ENCODE results near the gene HELZ2.

The HELZ2 gene

DNA sequence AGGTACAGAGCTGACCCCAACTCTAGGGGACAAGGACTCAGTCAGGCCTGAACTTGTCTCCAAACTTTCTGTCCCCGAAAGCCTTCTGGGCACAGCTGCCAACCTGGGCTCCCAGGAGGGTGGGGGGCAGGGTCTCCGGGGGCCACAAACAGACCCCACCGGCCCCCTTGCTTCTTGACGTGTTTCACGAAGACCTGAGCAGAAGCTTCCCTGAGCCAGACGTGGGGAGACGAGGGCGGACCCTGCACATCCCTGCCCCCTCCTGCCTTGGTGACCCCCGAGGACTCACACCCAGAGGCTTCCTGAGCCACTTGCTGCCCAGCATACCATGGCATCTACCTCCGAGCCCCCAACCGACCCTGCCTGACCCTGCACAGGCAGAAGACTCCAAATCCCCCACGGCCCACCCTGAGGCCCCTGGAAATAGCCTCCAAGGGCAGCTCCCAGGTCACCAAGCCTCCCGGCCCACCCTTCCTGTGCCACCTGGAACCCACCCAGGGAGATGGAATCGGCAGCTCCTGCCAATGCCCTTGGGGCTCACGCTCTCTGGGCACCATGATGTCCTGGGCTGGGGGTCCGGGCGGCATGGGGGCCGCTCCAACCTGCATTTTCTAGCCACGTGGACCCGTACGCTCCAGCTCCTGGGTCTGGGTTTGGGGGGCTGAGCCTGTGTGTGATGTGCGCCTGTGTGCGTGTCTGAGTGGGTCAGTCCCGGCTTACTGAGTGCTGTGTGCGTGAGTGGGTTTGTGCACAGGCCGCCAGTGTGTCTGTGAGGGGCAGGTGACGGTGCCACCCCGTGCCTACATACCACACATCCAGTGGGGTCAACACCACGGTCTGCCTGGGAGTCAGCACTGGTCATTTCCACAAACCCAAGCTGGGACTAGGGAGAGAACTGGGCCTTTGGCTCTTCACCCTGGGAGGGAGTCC is 34.3 kb downstream of the HELZ2 start:
- Histone ChIP-seq H3K27me3 (ENCODE audit: control insufficient read depth, low read length) (peaks cover 12% of the 10 kb centered on the region), H3K27ac (ENCODE audit: low read depth, low read length) (no peak overlapping the region), H3F3A (ENCODE audit: control insufficient read depth, insufficient read depth) (no peaks in the 10 kb centered on the region), H3K4me3 (ENCODE audit: low read length) (no peak overlapping the region), H3K79me2 (ENCODE audit: control insufficient read depth, low read length) (no peaks in the 10 kb centered on the region), H3K4me2 (ENCODE audit: low read length) (no peak overlapping the region), H3K9me3 (ENCODE audit: control insufficient read depth, insufficient read depth, low read length) (no peaks in the 10 kb centered on the region), H3K4me1 (ENCODE audit: control insufficient read depth, low read length) (peaks cover 25% of the 10 kb centered on the region), H3K36me3 (ENCODE audit: control insufficient read depth, low read length) (no peaks in the 10 kb centered on the region), H4K20me1 (ENCODE audit: control insufficient read depth, insufficient read depth, low read depth, low read length) (no peaks in the 10 kb centered on the region), H3K9me2 (replicated peaks; ENCODE audit: control insufficient read depth, low read length) (no peaks in the 10 kb centered on the region)
- TF ChIP-seq EZH2phosphoT487 (IDR thresholded peaks at IDR 0.05; ENCODE audit: borderline replicate concordance, low read length) (no peak), CTCF (IDR thresholded peaks at IDR 0.05; ENCODE audit: low read depth, low read length, poor library complexity, severe bottlenecking) (no peak)

- H3K27ac ChIP-seq (ENCODE audit: low read depth, low read length) = no peak overlapping the region
- no peak overlapping the region for H3K4me2 ChIP-seq (ENCODE audit: low read length)
Measured at GRCh38 chr20:63539092-63539430, 35.0 kb downstream of the HELZ2 start.

DNA sequence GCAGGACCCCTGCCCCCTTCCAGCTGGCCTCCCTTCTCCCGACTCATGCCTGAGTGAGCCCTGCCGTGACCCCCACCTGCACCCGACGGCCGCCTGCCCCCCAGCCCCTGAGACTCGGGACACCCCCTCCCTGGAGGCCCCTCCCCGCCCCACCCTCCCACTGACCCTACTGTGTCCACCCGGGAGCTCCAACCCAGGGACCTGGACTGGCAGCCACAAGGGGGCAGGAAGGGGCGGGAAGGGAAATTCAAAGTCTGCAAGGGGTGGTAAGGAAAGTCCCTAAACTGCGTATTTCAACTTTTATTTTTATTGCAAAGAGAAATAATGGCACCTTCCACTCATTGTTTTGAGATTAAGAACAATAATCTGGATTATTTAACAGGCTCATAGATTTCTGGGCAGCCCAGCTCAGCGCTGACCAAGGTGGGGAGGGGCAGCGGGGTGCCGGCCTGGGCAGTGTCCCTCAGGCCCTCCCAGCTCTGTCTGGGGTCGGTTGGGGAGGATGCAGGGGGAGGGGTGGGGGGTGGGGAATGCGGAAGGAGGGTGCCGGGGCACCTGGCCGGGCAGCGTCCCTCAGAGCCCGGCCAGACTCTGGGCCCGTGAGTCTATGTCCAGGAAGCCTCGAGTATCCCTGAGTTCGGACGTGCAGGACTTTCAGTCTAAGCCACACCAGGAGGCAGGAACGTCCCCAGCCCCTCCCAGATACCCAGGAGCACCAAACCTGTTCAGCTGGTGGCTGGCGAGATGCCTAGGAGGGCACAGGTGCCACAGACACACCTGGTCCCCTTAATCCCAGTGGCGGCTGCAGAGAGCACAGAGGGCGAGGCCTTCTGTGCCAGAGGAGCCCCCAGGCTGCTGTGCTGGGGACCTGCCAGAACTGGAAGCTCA is 35.6 kb downstream of the HELZ2 start:
- H3K4me2 ChIP-seq (ENCODE audit: low read length) = peak overlapping the region; percentile 95
- no peaks in the 10 kb centered on the region for H3K9me3 ChIP-seq (ENCODE audit: control insufficient read depth, insufficient read depth, low read length)
- H3K4me1 ChIP-seq (ENCODE audit: control insufficient read depth, low read length) = peaks cover 25% of the 10 kb centered on the region
- no peaks in the 10 kb centered on the region for H4K20me1 ChIP-seq (ENCODE audit: control insufficient read depth, insufficient read depth, low read depth, low read length)
- H3F3A ChIP-seq (ENCODE audit: control insufficient read depth, insufficient read depth) = no peaks in the 10 kb centered on the region
- H3K9me2 ChIP-seq (replicated peaks; ENCODE audit: control insufficient read depth, low read length) = no peaks in the 10 kb centered on the region
- no peak overlapping the region for H3K27ac ChIP-seq (ENCODE audit: low read depth, low read length)
- peak overlapping the region; percentile 73 for H3K4me3 ChIP-seq (ENCODE audit: low read length)
- H3K27me3 ChIP-seq (ENCODE audit: control insufficient read depth, low read length) = peaks cover under 1% of the 10 kb centered on the region; the same call in 1 of the 2 replicates
- no peak for TF ChIP-seq CTCF (IDR thresholded peaks at IDR 0.05; ENCODE audit: low read depth, low read length, poor library complexity, severe bottlenecking)
- H3K79me2 ChIP-seq (ENCODE audit: control insufficient read depth, low read length) = no peaks in the 10 kb centered on the region
- no peaks in the 10 kb centered on the region for H3K36me3 ChIP-seq (ENCODE audit: control insufficient read depth, low read length)

More at GRCh38 chr20:63539092-63539430, 35.0 kb downstream of the HELZ2 start:
- Histone ChIP-seq H3K9me3 (ENCODE audit: control insufficient read depth, insufficient read depth, low read length) (no peaks in the 10 kb centered on the region), H3F3A (ENCODE audit: control insufficient read depth, insufficient read depth) (no peaks in the 10 kb centered on the region), H3K4me1 (ENCODE audit: control insufficient read depth, low read length) (peaks cover 25% of the 10 kb centered on the region), H3K4me3 (ENCODE audit: low read length) (no peak overlapping the region), H3K27me3 (ENCODE audit: control insufficient read depth, low read length) (peaks cover 6% of the 10 kb centered on the region), H3K9me2 (replicated peaks; ENCODE audit: control insufficient read depth, low read length) (no peaks in the 10 kb centered on the region), H3K36me3 (ENCODE audit: control insufficient read depth, low read length) (no peaks in the 10 kb centered on the region), H4K20me1 (ENCODE audit: control insufficient read depth, insufficient read depth, low read depth, low read length) (no peaks in the 10 kb centered on the region), H3K79me2 (ENCODE audit: control insufficient read depth, low read length) (no peaks in the 10 kb centered on the region)
- TF ChIP-seq EZH2phosphoT487 (IDR thresholded peaks at IDR 0.05; ENCODE audit: borderline replicate concordance, low read length) (no peak), CTCF (IDR thresholded peaks at IDR 0.05; ENCODE audit: low read depth, low read length, poor library complexity, severe bottlenecking) (no peak)

Measured in DOHH2 (cell line).